Stromal cell of bone marrow (primary cell): ENCODE data around the gene GGT6.

ENCODE experiments used
- DNase-seq: peaks from one replicate; pipeline ENCODE4 v3.0.0-alpha.2; 2012; ENCODE audit warnings: low read depth

GGT6 gene

DNA sequence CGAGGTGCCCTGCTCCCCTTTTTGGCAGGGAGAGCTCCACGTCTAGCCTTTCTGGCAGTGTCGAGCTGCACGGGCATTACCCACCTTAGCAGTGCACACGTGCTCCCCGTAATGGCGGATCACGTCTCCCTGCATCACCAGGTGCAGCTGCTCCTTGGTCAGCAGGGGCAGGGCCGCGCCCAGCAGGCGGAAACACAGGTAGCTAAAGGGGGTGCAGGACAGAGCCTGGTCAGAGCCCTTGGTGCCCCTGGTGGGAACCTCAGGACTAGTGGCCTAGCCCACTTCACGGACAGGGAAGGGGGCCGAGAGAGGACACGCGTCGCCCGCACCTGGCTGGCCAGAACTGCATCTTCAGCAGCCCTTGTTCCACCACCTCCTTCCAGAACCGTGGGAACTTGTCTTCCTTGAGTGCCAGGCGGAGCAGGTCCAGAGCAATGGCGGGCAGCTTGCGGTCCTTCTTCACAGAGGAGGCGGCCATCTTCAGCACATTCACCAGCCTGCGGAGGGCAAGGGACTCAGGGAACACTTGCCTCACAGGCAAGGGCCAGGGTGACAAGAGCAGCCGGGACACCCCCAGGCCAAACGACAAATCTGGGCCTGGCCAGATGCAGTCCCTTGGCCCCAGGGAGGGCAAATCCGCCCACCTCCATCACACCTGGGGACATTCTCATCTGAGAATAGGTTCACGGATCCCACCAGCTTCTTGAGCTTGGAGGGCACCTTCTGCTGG lies 8.4 kb downstream of the GGT6 start:
- no peak for DNase-seq

DNA sequence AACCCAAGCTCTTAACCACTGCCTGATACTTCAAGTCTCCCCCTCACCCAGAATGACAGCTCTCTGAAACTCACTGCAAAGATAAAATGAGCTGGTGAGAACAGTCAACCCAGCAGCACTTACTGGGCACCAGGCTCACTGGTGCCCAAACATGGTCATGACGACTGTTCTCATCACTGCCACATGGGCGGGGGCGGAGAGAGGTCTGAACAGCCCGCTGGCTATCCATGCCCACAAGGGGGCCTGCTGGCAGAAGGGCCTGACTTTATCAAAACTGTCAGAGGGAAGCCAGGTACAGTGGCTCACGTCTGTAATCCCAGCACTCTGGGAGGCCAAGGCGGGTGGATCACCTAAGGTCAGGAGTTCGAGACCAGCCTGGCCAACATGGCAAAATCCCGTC lies 9.2 kb downstream of the GGT6 start:
- DNase-seq: no peak

DNA sequence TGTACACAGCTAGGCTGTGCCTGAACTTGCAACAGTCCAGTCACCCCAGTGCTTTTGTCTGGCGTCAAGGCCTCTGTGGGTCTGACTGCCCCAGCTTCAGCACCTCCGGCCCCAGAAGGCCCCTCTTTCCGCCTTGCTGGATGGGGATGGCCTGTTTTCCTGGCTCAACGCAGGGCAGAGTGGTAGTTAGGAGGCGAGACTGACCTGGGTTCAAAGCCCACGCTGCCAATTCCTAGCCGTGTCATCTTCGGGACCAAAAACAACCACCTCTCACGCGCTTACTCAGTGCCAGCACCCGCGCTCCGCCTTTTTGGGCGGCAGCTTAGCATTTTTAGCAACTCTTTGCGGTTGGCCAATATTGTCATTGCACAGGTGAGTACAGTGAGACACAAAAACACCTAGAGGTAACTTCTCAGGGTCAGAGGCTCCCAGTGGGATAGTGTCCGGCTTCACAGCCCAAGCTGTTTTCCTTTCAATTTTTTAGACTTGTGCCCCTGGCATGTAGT lies 9.8 kb downstream of the GGT6 start:
- DNase-seq: no peak

DNA sequence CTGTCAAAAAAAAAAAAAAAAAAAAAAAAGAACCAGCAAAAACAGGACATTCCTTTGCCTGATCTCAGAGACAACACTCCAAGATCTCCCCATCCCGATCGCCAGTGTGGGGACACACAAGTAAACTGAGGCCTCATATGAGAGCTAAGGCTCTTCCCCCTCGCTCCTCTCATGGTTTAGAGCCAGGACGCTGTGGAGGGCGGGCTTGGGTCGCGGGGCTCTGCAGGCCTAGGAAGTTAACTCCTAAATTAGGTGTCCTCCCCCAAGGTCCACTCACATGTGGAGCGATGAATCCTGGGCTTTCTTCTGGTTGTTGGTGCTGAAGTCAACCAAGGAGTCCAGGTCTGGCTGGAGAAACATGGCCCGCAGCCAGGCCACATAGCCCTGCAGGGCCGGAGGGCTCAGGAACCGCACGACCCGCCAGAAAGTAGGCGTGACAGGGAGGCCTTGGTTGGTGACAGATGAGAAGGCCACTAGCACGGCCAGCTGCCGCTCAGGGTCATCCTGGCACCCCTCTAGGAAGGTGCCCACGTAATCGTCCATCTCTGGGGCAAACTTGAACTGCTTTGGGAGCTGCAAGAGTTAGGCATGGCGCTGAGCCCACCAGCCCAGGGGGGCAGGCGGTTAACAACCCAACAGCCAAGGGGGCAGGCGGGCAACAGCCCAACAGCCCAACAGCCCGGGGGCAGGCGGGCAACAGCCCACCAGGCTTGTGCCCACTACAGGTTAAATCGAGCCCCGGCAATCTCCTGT lies 10.4 kb downstream of the GGT6 start:
- DNase-seq: no peak

DNA sequence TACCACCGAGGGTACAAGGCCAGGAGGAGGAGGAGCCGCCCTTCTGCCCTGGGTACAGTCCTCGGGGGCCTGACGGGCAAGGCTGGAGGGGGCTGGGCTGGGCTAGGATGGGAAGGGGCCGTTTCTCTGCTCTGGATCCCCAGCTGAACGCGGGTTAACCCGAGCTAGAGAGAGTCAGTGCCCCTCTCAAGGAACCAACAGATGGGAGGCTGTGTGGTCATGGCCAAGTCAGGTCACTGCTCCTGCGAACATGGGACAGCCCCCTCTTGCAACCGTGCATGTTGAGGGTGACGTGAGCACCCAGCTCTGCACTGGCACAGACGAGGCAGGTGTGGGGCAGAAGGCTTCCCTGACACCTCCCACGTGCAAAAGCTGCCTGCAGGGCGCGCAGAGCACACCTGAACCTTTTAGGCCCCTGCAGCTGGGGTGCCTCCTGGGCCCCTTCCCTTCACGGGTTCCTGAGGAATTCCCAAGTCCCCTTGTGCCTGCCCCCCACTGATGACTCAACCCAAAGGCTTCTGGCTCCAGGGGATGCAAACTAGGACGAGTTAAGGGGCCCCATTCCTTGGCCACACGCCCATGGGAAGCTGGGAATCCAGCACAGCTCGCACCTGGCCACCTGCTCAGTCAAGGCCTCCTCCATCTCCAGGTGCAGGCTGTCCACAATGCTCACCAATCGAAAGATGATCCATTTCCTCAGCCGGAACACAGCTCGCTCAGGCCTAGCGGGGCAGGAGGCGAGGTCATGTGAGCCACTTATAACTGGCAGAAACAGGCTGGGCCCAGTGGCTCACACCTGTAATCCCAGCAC lies 11.5 kb downstream of the GGT6 start:
- no peak for DNase-seq

DNA sequence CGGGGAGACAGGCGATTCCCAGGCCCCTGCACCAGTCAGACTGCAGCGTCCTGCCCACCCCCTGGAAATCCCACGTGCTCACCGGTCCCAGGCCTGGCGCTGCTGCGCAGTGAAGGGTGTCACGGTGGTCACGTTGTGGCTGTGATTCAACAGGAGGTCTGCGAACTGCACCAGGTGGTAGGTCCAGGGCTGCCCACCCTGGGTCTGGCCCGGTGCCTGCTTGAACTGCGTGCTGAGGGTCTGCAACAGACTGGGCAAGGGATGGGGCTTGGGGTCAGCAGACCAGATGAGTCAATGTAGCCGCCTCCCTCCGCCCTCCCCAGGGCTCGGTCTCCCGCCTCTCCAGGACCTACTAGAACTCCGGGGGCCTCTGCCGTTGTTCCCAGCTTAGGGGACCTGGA lies 12.3 kb downstream of the GGT6 start:
- DNase-seq: no peak

DNA sequence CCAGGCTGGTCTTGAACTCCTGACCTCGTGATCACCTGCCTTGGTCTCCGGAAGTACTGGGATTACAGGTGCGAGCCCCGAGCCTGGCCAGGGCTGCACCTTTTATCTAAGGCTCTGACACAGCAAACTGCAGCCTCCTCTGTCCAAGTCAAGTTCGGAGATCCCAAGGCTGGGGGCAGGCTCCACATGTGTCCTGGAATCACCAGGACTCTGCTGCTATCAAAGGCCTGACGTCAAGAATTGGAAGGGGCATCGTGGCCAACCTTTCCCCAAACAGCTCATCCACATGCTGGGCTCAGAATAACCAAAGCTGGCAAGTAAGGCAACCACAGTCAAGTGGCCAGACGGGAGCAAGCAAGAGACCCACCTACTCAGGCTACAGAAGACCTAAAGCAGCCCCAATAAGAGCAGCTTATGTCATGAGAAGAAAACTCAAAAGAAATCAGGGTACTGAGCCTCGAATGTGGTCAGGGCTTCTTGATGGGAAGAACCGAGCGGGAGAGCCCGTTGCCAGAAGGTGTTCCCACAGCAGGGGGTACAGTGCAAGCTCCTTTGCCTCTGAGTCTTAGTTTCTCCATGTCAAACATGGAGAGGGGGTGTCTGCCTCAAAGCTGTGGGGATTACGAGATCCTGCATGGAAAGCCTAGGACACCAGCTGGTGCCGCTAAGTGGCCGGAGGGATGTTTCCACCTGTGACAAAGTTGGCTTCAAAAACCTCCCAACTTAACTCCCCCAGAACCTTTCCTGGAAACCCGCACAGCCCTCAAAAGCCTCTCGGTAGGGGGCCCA lies 13.1 kb downstream of the GGT6 start:
- DNase-seq: no peak

DNA sequence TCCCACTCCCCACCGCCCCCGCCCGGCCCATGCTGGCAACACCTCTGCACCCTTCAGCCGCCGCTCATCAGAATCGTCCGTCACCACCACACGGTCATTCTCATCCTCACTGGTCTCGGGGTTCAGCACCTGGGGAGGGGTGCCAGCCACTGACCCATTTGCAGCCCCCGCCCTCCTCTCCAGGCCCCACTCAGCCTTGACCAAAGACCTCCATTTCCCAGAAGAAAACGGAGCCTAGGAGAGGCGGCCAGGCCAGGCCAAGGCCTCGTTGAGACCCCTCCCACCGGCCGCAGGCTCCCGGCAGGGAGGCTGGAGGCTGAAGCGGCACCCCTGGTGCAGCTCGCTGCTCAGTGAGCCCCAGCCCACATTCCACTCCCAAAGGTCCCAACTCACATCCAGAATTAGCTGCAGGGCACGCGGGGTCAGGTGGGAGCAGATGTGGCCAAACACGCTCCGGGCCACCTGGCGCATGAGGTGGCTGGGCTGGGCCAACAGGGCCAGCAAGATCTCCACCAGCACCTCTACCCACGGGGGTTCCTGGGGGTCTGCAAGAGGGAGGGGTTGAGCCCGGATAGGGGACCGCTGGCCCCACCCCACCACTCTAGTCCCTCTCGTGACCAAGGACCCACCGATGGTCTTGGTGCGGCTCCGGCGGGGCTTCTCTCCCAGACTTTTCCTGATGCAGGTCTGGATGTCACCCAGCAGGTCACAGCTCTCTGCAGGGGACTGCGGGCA lies 15.0 kb downstream of the GGT6 start:
- no peak for DNase-seq

DNA sequence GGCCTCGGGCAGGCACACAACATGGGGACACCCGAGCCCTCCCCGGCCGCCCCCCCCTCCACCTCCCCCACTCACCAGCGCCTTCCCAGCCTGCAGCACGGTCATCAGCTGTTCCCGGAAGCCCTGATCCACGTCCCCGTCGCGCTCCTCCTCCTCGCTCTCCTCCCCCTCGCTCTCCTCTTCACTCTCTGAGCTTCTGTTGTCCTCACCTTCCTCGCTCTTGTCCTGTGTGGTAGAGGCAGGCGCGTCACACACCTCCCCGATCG lies 15.5 kb downstream of the GGT6 start:
- no peak for DNase-seq

DNA sequence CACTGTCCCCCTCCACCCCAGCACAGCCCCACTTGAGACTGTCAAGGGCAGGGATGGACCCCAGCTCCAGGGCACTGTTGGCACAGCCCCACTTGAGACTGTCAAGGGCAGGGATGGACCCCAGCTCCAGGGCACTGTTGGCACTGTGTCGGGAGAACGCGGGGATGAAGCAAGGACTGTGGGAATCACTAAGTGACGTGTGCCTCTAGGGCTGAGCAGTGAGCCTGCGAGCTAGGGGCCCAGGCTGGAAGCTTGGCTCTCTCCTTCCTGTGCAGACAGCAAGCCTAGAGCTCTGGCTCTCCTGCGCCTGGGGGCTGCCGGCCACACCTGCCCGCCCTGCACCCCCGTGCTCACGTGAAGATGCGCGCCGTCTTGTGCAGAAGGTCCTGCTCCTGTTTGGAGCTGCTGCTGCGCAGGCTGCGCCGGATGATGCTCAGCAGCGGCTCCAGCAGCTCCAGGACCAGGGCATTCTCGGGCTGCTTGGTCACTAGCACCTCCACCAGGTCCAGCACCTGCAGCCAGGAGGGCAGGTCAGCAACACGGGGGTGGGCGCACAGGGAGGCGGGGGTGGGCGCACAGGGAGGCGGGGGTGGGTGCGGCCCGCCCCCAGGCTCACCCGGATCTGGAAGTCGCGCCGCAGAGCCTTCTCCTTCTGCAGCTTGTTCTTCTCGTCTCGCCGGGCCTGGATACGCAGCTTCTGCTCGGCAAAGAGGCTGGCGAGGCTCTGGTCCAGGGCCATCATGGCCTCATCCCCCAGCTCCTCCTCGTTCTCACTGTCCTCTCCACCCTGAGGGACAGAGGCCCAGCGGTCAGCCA lies 16.0 kb downstream of the GGT6 start:
- DNase-seq: no peak

DNA sequence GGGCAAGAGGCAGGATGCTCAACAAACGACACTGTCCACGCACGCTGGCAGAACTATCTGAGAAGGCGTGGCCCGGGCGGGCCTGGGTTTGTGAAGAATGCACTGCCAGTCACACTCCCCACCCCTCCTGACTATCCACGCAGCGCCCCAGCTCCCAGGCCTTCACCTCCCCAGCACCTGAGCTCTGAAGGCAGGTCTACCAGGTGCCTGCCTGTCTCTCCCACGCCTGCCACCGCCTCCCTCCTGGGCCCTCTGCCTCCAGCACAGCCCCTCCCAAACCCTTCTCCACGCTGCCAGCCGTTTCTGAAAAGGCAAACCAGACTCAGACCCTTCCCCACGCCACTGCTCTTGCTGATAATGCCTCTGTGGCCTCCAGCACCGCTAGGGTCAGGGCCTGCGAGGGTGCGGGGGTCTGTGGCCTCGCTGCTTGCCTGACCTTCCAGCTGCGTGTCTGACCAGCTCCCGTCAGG lies 16.8 kb downstream of the GGT6 start:
- no peak for DNase-seq

DNA sequence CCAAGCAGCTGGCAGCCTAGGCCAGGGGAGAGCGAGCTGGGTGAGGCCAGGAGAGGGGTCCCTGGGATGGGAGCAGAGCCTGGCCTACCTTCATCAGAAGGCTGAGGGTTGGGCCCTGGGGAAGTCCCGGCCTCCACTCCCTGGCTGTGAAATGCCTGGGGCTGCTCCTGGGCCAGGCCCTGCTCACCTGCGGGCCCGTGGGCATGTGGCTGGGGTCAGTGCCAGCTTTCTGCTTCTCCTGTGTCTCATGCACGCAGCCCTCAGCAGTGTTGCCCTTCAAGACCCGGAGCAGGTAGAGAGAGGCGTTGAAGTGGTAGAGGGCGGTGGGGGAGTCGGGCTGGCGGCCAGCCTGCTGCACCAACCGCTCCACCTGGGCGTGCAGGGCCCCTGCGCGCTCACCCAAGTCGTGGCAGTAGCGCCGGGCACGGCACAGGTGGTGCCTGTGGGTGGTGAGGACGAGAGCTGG lies 17.6 kb downstream of the GGT6 start:
- DNase-seq: no peak

DNA sequence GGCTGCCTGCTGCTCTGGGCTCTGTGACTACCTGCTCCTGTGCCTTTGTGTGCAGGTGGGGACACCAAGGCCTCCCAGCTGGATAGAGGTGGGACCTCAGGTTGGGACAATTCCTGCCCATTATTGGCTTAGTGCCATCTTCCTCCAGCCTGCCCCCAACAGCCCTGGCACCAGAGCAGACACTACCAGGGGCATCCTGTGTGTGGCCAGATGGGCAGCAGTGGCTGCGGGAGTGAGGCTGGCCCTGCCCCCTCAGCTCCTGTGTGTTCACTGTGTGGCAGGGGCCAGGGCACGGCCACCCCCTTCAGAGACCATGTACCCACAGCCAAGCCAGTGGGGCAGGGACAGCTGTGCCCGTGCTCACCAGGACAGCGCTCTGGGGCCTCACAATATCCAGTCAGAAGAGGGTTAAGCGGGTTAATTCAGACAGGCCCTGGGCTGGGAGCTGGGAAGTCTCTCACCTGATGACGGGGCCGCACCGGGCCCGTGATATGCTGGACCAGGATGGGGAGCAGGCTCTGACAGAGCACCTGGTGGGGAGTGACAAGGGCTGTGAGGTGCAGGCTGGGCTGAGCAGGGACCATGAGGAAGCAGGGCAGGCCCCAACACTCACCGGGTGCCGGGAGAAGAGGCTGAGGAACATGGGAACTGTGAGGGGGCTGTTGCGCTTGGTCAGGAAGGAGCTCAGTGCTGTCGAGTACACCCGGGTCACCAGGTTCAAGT lies 18.2 kb downstream of the GGT6 start:
- DNase-seq: no peak

DNA sequence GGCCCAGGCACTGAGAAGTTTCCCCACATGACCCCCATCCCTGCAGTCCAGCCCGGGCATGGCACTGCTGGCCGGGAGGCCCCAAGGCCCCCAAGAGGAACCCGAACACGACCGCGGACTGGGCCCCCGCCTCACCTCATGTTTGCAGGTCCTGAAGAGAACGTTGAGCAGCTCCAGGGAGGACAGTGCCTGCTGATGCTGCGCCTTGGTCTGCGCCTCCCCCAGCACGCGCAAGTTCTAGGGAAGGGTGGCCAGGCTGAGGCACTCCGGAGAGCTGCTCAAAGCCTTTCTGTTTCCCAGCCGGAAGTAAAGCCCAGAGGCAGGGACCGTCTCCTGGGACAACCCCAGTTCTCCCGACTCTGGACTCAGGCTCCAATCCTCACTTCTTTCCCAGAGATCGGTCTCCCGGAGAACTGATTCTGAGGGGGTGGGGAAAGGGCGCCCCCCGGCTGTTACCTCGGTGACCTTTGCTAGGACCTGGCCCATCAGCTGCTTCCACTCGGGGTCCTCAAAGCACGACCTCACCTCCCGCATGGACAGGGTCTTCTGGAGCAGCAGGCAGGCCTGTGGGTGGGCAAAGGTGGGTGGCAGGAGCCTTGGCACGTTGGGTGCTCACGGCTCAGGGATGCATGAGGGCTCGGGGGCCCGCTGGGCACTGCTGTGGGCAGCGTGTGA lies 18.9 kb downstream of the GGT6 start:
- no peak for DNase-seq

DNA sequence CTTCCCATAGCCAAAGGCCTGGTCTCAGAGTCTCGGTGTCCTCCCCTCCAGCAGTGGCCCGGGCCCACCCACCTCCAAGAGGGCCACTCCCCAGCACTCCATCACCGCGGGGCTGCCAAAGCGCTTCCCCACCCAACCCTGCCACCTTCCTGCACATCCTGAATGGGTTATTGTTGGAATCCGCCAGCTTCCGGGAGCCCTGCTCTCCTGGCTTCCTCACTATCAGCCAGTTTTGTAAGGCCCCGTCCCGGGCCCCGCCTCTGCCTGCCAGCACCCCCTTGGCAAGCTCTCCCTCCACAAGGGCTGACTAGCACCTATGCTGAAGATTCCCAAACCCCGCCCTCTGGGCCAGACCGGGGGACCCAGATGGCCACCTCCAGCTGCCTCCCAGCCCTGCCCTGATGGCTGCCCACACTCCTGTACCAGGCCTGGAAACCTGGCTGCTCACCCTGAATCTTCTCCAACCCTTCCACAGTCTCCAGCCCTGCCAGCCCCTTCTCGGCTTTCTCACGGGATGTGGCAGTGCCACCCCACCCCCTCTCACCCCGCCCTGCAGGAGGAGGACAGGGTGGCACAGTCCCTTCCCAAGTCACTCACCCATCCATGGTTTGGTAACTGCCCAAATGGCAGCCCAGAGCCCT lies 19.6 kb downstream of the GGT6 start:
- DNase-seq: no peak

DNA sequence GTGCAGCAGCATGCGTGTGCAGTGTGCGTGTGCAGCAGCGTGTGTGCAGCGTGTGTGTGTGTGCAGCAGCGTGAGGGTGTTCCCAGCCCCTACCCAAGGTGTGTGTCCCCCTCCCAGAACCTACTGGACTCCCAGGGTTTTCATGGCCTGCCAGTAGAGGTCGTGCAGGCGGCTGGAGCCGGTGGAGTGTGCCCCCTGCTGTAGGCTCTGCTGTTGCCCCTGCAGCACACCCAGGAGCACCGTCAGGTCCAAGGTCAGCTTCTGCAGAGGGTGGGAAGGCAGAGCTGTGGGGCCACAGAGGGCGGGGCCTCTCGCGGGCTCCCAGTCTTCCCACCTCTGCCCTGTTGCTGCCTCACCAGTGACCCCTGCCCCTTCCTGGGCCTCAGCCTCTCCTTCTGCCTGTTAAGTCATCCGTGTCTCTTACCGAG lies 20.1 kb downstream of the GGT6 start:
- DNase-seq: no peak

DNA sequence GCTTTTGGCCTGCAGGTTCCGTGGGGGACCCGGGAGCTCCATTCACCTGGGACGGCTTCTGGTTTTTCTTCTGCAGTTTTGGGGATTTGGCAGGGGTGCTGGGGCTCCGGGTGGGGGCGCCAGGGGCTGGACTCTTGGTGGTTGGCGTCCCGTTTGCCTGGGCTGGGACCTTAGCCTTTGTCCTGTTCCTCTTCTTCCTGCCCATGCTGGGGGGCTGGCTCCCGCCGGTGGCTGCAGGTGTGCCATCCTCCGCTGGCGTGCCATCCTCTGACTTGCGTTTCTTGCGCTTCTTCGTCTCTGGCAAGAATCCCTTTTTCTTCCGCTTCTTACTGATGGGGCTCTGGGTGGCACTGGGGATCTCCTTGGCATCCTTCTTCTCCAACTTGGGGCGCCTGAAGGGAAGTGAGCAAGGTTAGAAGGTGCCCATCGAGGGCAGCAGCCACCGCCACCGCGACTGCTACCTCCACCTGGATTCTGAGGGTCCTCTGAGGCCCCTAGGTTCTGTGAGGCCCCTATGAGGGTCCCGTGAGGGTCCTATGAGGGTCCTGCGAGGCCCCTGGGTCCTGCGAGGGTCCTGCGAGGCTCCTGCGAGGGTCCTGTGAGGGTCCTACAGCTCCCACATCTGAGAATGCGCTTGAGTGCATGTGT lies 20.7 kb downstream of the GGT6 start:
- no peak for DNase-seq

DNA sequence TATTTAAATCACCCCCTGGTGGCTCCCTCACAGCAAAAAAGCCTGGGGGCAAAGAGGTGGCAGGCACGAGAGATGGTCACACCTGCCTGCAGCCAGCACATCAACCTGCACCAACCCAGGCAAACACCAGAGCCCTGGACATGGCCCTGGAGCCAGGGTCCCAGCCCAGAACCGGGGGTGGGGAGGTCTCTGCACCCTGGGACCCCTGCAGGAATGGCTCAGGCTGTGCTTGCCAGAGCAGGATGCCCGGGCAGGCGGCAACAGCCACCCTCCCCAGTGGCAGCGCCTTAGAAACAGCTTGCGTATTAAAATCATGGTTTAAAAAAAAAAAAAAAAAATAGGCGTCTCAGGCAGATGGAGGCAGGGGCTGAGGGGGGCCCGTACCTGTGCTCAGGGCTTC lies 21.4 kb downstream of the GGT6 start:
- no peak for DNase-seq
